Right ventricle myocardium superior (tissue), 1 donor: ENCODE results near the gene PLOD2. TPM values are rescaled to one million over a fixed set of nuclear protein-coding genes. Genes with fewer than 3 reads are reported as not detected.
"Not testable (repeated sequence)": the region's sequence is repeated elsewhere in the genome, so short reads cannot be mapped to it uniquely, and the experiment has no call there.

Experiments used
- ATAC-seq: fragments of 200-7000 bp; cut with Tn5 transposase; one replicate; pipeline ENCODE4 v1.9.1; 2020; ENCODE audit warnings: mild to moderate bottlenecking; ENCODE audit not compliant: poor library complexity
- DNase-seq: peaks from one replicate; pipeline ENCODE4 v3.0.0-alpha.2; 2020
- intact Hi-C: fragments of 100-400 bp; cut with DNase I; formaldehyde crosslinking; loops from one replicate; pipeline ENCODE4 v1.11.2; 2022
- total RNA-seq: library from RNA; stranded (reverse); fragmentation: NEBNext Ultra II Directional; extraction: Animal tissue kit (Norgen Biotek cat#: 25700); gene quantifications from one replicate; pipeline ENCODE4 v1.2.1, GENCODE V29; 2021
- donor health status: DM: no; HTN: yes; CAD: no; lungs with severe emphysema.

Gene PLOD2
- total RNA-seq, 1 donor from 2014 or later = 16.9 TPM

GRCh38 chr3:146117406-146118285 lies 43.3 kb downstream of the PLOD2 start:
- DNase-seq = no peak
- no peak for ATAC-seq

GRCh38 chr3:146115619-146116018 lies 45.4 kb downstream of the PLOD2 start:
- no peak for ATAC-seq
- intact Hi-C loops = no loop called here
- no peak for DNase-seq

More at GRCh38 chr3:146117406-146118285, 43.3 kb downstream of the PLOD2 start:
- intact Hi-C loops = no loop called here

GRCh38 chr3:146113804-146114203 lies 47.2 kb downstream of the PLOD2 start:
- DNase-seq, intact Hi-C loops, ATAC-seq: not testable (repeated sequence)

- no peak for ATAC-seq
- no peak for DNase-seq
- intact Hi-C loops = no loop called here
Observed at GRCh38 chr3:146111337-146111736, 49.6 kb downstream of the PLOD2 start.

- no peak for ATAC-seq
- intact Hi-C loops = no loop called here
- DNase-seq = no peak
Observed at GRCh38 chr3:146110161-146110560, 50.8 kb downstream of the PLOD2 start.

- DNase-seq (no peak), ATAC-seq (no peak)
- intact Hi-C loops = no loop called here
Observed at GRCh38 chr3:146106986-146107385, 54.0 kb downstream of the PLOD2 start.

GRCh38 chr3:146104068-146104467 lies 56.9 kb downstream of the PLOD2 start:
- DNase-seq (no peak), ATAC-seq (no peak)
- intact Hi-C loops = no loop called here

GRCh38 chr3:146102885-146103284 lies 58.1 kb downstream of the PLOD2 start:
- intact Hi-C loops = no loop called here
- ATAC-seq = no peak
- DNase-seq = no peak

GRCh38 chr3:146101538-146101937 lies 59.4 kb downstream of the PLOD2 start:
- intact Hi-C loops = no loop called here
- DNase-seq = no peak

GRCh38 chr3:146100825-146101444 lies 60.0 kb downstream of the PLOD2 start:
- ATAC-seq (no peak), DNase-seq (no peak)
- intact Hi-C loops = no loop called here

More at GRCh38 chr3:146101538-146101937, 59.4 kb downstream of the PLOD2 start:
- no peak for ATAC-seq

- no peak for ATAC-seq
- DNase-seq = no peak
- intact Hi-C loops = no loop called here
Observed at GRCh38 chr3:146100180-146100579, 60.8 kb downstream of the PLOD2 start.

- ATAC-seq = peak; percentile 27
- intact Hi-C loops = no loop called here
- no peak for DNase-seq
Observed at GRCh38 chr3:146099316-146099715, 61.7 kb downstream of the PLOD2 start.

- ATAC-seq (peak; percentile 69), DNase-seq (no peak)
- intact Hi-C loops = no loop called here
Observed at GRCh38 chr3:146093896-146094295, 67.1 kb downstream of the PLOD2 start.

- ATAC-seq = no peak
- no peak for DNase-seq
- intact Hi-C loops = no loop called here
Observed at GRCh38 chr3:146092230-146092629, 68.8 kb downstream of the PLOD2 start.

GRCh38 chr3:146091397-146091796 lies 69.6 kb downstream of the PLOD2 start:
- DNase-seq (no peak), ATAC-seq (no peak)
- intact Hi-C loops = no loop called here

- intact Hi-C loops = no loop called here
- ATAC-seq = no peak
Observed at GRCh38 chr3:146090521-146090920, 70.5 kb downstream of the PLOD2 start.

GRCh38 chr3:146088840-146089239 lies 72.1 kb downstream of the PLOD2 start:
- no peak for DNase-seq
- intact Hi-C loops = no loop called here
- ATAC-seq = no peak

More at GRCh38 chr3:146090521-146090920, 70.5 kb downstream of the PLOD2 start:
- DNase-seq = no peak

- ATAC-seq (no peak), DNase-seq (no peak)
- intact Hi-C loops = no loop called here
Observed at GRCh38 chr3:146087116-146087515, 73.9 kb downstream of the PLOD2 start.

GRCh38 chr3:146086211-146086610 lies 74.8 kb downstream of the PLOD2 start:
- DNase-seq (no peak), ATAC-seq (no peak)
- intact Hi-C loops = no loop called here

GRCh38 chr3:146085678-146086077 lies 75.3 kb downstream of the PLOD2 start:
- ATAC-seq (no peak), DNase-seq (no peak)
- intact Hi-C loops = no loop called here
